ENCODE data around the gene CEP20. TPM values are rescaled to one million over a fixed set of nuclear protein-coding genes. Genes with fewer than 3 reads are reported as not detected.

The CEP20 gene
- total and polyA plus RNA-seq, 2 donors (not counting 1 experiment from before 2014, with no cell fraction given), result 14.2 to 30.2 TPM

- H3K4me3 ChIP-seq (ENCODE audit: control extremely low read depth in 1 of 5, extremely low read depth in 1 of 5, insufficient read depth in 1 of 5, low read depth in 2 of 5, low read length in 4 of 5), result no peak overlapping the region
- Mint-ChIP-seq H3K27me3 (no peaks in the 10 kb centered on the region), H3K27ac (peak overlapping the region; percentile 20), H3K4me1 (peaks cover 31% of the 10 kb centered on the region), H3K4me3 (peak overlapping the region; percentile 28), H3K9me3 (ENCODE audit: insufficient read depth) (no peaks in the 10 kb centered on the region)
- CTCF ChIA-PET, result no interaction called here
- no peaks in the 10 kb centered on the region for H3K9me3 ChIP-seq (ENCODE audit: control extremely low read depth in 1 of 3, control insufficient read depth in 2 of 3, insufficient read depth in 1 of 3, low read length in 2 of 3)
- WGBS (ENCODE audit: insufficient coverage), result no CpG with 5 or more reads among the region's 1 CpG
- H3K4me2 ChIP-seq (replicated peaks; ENCODE audit: low read depth, low read length, poor library complexity, severe bottlenecking), result no peak overlapping the region
- no peaks in the 10 kb centered on the region for H3K27me3 ChIP-seq (replicated peaks in 1 of 4; ENCODE audit: control extremely low read depth in 1 of 4, control insufficient read depth in 3 of 4, insufficient read depth in 4 of 4, low read length in 3 of 4)
- H3K4me1 ChIP-seq (ENCODE audit: control insufficient read depth in 2 of 2, insufficient read depth in 2 of 2, low read length in 2 of 2), result peaks cover 14 to 16% of the 10 kb centered on the region in 2 donors
- H3K27ac ChIP-seq (ENCODE audit: low read length in 2 of 2), result no peak overlapping the region
- DNase-seq, result no peak
- intact Hi-C loops (cut with micrococcal nuclease), result loop anchor here (5.0 kb wide), 1 partner anchor 1254 kb away; the partner anchor contains the start of genes BFAR and PARN
- H3K9ac ChIP-seq (ENCODE audit: low read length), result no peak overlapping the region
- peaks cover 25% of the 10 kb centered on the region for H4K20me1 ChIP-seq (ENCODE audit: control insufficient read depth, insufficient read depth, low read length, poor library complexity, severe bottlenecking)
- H2AFZ ChIP-seq (ENCODE audit: insufficient read depth, low read depth, low read length, poor library complexity, severe bottlenecking), result no peak overlapping the region
- ATAC-seq (ENCODE audit: low read depth), result no peak
- peaks cover 3 to 21% of the 10 kb centered on the region in 2 experiments for H3K36me3 ChIP-seq (replicated peaks in 1 of 2; ENCODE audit: control extremely low read depth in 1 of 2, control insufficient read depth in 1 of 2, extremely low read depth in 1 of 2, insufficient read depth in 2 of 2, low read length in 1 of 2)
- POLR2A ChIA-PET, result no interaction called here
- TF ChIP-seq EZH2 (IDR thresholded peaks at IDR 0.05; ENCODE audit: borderline replicate concordance, insufficient read depth, low read depth, low read length, poor library complexity, severe bottlenecking), result no peak
- no peak for TF ChIP-seq CTCF (IDR thresholded peaks at IDR 0.05)
- peaks cover 59% of the 10 kb centered on the region for H3K79me2 ChIP-seq (ENCODE audit: control insufficient read depth, insufficient read depth, low read length)
These were observed 2.3 kb downstream of the CEP20 start for GRCh38 chr16:15886078-15886477.

- TF ChIP-seq EZH2 (IDR thresholded peaks at IDR 0.05; ENCODE audit: borderline replicate concordance, insufficient read depth, low read depth, low read length, poor library complexity, severe bottlenecking) (no peak), CTCF (IDR thresholded peaks at IDR 0.05) (no peak)
- H3K4me3 Mint-ChIP-seq, result no peak overlapping the region
- ChIA-PET CTCF (no interaction called here), POLR2A (no interaction called here)
- H3K4me1 Mint-ChIP-seq, result peaks cover 31% of the 10 kb centered on the region
- Histone ChIP-seq H3K27ac (ENCODE audit: low read length in 2 of 2) (no peak overlapping the region), H3K36me3 (replicated peaks in 1 of 2; ENCODE audit: control extremely low read depth in 1 of 2, control insufficient read depth in 1 of 2, extremely low read depth in 1 of 2, insufficient read depth in 2 of 2, low read length in 1 of 2) (peaks cover 3 to 21% of the 10 kb centered on the region in 2 experiments), H3K27me3 (replicated peaks in 1 of 4; ENCODE audit: control extremely low read depth in 1 of 4, control insufficient read depth in 3 of 4, insufficient read depth in 4 of 4, low read length in 3 of 4) (no peaks in the 10 kb centered on the region), H3K9me3 (ENCODE audit: control extremely low read depth in 1 of 3, control insufficient read depth in 2 of 3, insufficient read depth in 1 of 3, low read length in 2 of 3) (no peaks in the 10 kb centered on the region), H3K4me3 (ENCODE audit: control extremely low read depth in 1 of 5, extremely low read depth in 1 of 5, insufficient read depth in 1 of 5, low read depth in 2 of 5, low read length in 4 of 5) (no peak overlapping the region), H3K4me2 (replicated peaks; ENCODE audit: low read depth, low read length, poor library complexity, severe bottlenecking) (no peak overlapping the region), H3K4me1 (ENCODE audit: control insufficient read depth in 2 of 2, insufficient read depth in 2 of 2, low read length in 2 of 2) (peaks cover 14 to 16% of the 10 kb centered on the region in 2 donors), H2AFZ (ENCODE audit: insufficient read depth, low read depth, low read length, poor library complexity, severe bottlenecking) (no peak overlapping the region), H3K9ac (ENCODE audit: low read length) (no peak overlapping the region), H4K20me1 (ENCODE audit: control insufficient read depth, insufficient read depth, low read length, poor library complexity, severe bottlenecking) (peaks cover 25% of the 10 kb centered on the region), H3K79me2 (ENCODE audit: control insufficient read depth, insufficient read depth, low read length) (peaks cover 59% of the 10 kb centered on the region)
- intact Hi-C loops (cut with micrococcal nuclease), result loop anchor here (5.0 kb wide), 1 partner anchor 1253 kb away; the partner anchor contains the start of genes BFAR and PARN
- no peak overlapping the region for H3K27ac Mint-ChIP-seq
- 80% methylated on average over 1 of the region's 5 CpGs for WGBS (ENCODE audit: insufficient coverage)
- no peaks in the 10 kb centered on the region for H3K27me3 Mint-ChIP-seq
- DNase-seq (no peak), ATAC-seq (ENCODE audit: low read depth) (no peak)
- H3K9me3 Mint-ChIP-seq (ENCODE audit: insufficient read depth), result no peaks in the 10 kb centered on the region
These were observed 2.8 kb downstream of the CEP20 start for GRCh38 chr16:15885560-15886001.

Measured in B cell (primary cell).